B cell (primary cell): ENCODE data around the gene KDM3B.

ENCODE experiments used
- EZH2 ChIP-seq: IDR thresholded peaks from 2 replicates; pipeline ENCODE4 v1.6.1; 2012; ENCODE audit warnings: borderline replicate concordance, low read depth, mild to moderate bottlenecking, moderate library complexity, low read length; ENCODE audit not compliant: insufficient read depth, poor library complexity, severe bottlenecking
- TF ChIP-seq, protein P1 (sequence below): fragments of 200-600 bp; IDR thresholded peaks from one replicate; pipeline ENCODE4 v1.8.0; 2022; ENCODE audit warnings: antibody characterized with exemption, mild to moderate bottlenecking

DNA sequence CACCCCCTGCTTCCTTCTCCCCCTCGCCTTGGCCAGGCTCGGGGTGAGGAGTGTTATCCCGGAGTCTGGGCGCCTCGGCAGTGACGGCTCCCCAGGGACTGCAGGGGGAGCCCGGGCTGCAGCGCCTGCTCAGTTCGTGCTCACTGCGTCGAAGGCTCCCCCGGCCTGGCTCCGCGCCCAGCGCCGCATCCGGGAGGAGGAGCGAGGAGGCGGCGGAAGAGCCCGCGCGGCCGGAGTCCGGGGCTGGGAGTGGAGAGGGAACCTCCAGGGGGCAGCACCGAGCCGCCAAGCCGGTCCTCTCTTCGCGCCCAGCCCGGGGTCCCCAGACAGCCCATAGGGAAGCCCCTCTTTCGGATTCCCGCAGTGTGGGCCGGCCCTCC is 111.5 kb downstream of the KDM3B start:
- no peak for TF ChIP-seq EZH2
- TF ChIP-seq, protein P1, sequence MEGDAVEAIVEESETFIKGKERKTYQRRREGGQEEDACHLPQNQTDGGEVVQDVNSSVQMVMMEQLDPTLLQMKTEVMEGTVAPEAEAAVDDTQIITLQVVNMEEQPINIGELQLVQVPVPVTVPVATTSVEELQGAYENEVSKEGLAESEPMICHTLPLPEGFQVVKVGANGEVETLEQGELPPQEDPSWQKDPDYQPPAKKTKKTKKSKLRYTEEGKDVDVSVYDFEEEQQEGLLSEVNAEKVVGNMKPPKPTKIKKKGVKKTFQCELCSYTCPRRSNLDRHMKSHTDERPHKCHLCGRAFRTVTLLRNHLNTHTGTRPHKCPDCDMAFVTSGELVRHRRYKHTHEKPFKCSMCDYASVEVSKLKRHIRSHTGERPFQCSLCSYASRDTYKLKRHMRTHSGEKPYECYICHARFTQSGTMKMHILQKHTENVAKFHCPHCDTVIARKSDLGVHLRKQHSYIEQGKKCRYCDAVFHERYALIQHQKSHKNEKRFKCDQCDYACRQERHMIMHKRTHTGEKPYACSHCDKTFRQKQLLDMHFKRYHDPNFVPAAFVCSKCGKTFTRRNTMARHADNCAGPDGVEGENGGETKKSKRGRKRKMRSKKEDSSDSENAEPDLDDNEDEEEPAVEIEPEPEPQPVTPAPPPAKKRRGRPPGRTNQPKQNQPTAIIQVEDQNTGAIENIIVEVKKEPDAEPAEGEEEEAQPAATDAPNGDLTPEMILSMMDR = peak; percentile 93
